ENCODE measurements around the gene CNN1. TPM values are rescaled to one million over a fixed set of nuclear protein-coding genes. Genes with fewer than 3 reads are reported as not detected.
A peak's percentile ranks its signal among the peaks of the same experiment; 100 is the strongest.

CNN1 gene
- total and polyA plus RNA-seq, 2 of the 13 experiments (the other 11 are each of a cell fraction or from before 2014, with no cell fraction given), result 0.70 to 1.1 TPM

DNA sequence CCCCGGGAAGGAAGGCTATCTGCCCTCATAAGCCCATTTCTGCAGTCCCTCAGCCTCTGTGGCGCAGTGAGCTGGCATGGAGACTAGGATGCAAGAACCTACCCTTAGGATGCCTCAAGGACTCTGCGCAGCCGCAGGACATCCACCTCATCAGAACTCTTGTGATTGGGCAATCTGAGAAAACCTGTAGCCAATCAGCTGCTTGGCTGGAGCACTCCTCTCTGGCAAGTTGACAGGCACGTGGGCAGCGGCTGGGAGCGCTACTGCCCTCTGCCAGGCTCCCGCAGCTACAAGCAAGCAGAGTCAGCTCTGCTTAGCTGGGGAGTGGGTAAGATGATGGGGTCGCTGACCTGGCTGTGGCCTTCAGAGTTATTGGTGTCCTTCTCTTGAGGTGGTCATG lies 8.2 kb upstream of the CNN1 start (continued):
- TF ChIP-seq GATAD2A (CRISPR knock-in tag; IDR thresholded peaks at IDR 0.05) (peak; percentile 63), ZNF564 (CRISPR knock-in tag; IDR thresholded peaks at IDR 0.05) (no peak), U2AF2 (IDR thresholded peaks at IDR 0.05; ENCODE audit: low read depth, low read length) (no peak), PITX1 (CRISPR knock-in tag; IDR thresholded peaks at IDR 0.05) (peak; percentile 21; the same call in 1 of the 2 replicates), RARA (CRISPR knock-in tag; IDR thresholded peaks at IDR 0.05) (peak; percentile 32; the same call in 1 of the 2 replicates), ZNF484 (CRISPR knock-in tag; IDR thresholded peaks at IDR 0.05; ENCODE audit: borderline replicate concordance, low read depth) (no peak), NKX3-1 (CRISPR knock-in tag; IDR thresholded peaks at IDR 0.05) (no peak), ISL2 (CRISPR knock-in tag; IDR thresholded peaks at IDR 0.05) (peak; percentile 29; the same call in 1 of the 2 replicates), SAP130 (CRISPR knock-in tag; IDR thresholded peaks at IDR 0.05; ENCODE audit: low read depth) (peak; percentile 99), ZBTB38 (CRISPR knock-in tag; IDR thresholded peaks at IDR 0.05) (peak; percentile 47; the same call in 1 of the 2 replicates), ZNF143 (CRISPR knock-in tag; IDR thresholded peaks at IDR 0.05) (0 out of 2 replicates have a peak, but pooled peaks have one; percentile 28)
- TF ChIP-seq, protein P1, sequence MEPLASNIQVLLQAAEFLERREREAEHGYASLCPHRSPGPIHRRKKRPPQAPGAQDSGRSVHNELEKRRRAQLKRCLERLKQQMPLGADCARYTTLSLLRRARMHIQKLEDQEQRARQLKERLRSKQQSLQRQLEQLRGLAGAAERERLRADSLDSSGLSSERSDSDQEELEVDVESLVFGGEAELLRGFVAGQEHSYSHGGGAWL (CRISPR knock-in tag; IDR thresholded peaks at IDR 0.05), result peak; percentile 94; the same call in 1 of the 2 replicates
- TF ChIP-seq, protein P2, sequence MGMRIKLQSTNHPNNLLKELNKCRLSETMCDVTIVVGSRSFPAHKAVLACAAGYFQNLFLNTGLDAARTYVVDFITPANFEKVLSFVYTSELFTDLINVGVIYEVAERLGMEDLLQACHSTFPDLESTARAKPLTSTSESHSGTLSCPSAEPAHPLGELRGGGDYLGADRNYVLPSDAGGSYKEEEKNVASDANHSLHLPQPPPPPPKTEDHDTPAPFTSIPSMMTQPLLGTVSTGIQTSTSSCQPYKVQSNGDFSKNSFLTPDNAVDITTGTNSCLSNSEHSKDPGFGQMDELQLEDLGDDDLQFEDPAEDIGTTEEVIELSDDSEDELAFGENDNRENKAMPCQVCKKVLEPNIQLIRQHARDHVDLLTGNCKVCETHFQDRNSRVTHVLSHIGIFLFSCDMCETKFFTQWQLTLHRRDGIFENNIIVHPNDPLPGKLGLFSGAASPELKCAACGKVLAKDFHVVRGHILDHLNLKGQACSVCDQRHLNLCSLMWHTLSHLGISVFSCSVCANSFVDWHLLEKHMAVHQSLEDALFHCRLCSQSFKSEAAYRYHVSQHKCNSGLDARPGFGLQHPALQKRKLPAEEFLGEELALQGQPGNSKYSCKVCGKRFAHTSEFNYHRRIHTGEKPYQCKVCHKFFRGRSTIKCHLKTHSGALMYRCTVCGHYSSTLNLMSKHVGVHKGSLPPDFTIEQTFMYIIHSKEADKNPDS (CRISPR knock-in tag; IDR thresholded peaks at IDR 0.05), result no peak
- TF ChIP-seq, protein P3, sequence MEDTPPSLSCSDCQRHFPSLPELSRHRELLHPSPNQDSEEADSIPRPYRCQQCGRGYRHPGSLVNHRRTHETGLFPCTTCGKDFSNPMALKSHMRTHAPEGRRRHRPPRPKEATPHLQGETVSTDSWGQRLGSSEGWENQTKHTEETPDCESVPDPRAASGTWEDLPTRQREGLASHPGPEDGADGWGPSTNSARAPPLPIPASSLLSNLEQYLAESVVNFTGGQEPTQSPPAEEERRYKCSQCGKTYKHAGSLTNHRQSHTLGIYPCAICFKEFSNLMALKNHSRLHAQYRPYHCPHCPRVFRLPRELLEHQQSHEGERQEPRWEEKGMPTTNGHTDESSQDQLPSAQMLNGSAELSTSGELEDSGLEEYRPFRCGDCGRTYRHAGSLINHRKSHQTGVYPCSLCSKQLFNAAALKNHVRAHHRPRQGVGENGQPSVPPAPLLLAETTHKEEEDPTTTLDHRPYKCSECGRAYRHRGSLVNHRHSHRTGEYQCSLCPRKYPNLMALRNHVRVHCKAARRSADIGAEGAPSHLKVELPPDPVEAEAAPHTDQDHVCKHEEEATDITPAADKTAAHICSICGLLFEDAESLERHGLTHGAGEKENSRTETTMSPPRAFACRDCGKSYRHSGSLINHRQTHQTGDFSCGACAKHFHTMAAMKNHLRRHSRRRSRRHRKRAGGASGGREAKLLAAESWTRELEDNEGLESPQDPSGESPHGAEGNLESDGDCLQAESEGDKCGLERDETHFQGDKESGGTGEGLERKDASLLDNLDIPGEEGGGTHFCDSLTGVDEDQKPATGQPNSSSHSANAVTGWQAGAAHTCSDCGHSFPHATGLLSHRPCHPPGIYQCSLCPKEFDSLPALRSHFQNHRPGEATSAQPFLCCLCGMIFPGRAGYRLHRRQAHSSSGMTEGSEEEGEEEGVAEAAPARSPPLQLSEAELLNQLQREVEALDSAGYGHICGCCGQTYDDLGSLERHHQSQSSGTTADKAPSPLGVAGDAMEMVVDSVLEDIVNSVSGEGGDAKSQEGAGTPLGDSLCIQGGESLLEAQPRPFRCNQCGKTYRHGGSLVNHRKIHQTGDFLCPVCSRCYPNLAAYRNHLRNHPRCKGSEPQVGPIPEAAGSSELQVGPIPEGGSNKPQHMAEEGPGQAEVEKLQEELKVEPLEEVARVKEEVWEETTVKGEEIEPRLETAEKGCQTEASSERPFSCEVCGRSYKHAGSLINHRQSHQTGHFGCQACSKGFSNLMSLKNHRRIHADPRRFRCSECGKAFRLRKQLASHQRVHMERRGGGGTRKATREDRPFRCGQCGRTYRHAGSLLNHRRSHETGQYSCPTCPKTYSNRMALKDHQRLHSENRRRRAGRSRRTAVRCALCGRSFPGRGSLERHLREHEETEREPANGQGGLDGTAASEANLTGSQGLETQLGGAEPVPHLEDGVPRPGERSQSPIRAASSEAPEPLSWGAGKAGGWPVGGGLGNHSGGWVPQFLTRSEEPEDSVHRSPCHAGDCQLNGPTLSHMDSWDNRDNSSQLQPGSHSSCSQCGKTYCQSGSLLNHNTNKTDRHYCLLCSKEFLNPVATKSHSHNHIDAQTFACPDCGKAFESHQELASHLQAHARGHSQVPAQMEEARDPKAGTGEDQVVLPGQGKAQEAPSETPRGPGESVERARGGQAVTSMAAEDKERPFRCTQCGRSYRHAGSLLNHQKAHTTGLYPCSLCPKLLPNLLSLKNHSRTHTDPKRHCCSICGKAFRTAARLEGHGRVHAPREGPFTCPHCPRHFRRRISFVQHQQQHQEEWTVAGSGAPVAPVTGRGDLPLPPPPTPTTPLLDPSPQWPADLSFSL (CRISPR knock-in tag; IDR thresholded peaks at IDR 0.05), result no peak
- TF ChIP-seq, protein P4, sequence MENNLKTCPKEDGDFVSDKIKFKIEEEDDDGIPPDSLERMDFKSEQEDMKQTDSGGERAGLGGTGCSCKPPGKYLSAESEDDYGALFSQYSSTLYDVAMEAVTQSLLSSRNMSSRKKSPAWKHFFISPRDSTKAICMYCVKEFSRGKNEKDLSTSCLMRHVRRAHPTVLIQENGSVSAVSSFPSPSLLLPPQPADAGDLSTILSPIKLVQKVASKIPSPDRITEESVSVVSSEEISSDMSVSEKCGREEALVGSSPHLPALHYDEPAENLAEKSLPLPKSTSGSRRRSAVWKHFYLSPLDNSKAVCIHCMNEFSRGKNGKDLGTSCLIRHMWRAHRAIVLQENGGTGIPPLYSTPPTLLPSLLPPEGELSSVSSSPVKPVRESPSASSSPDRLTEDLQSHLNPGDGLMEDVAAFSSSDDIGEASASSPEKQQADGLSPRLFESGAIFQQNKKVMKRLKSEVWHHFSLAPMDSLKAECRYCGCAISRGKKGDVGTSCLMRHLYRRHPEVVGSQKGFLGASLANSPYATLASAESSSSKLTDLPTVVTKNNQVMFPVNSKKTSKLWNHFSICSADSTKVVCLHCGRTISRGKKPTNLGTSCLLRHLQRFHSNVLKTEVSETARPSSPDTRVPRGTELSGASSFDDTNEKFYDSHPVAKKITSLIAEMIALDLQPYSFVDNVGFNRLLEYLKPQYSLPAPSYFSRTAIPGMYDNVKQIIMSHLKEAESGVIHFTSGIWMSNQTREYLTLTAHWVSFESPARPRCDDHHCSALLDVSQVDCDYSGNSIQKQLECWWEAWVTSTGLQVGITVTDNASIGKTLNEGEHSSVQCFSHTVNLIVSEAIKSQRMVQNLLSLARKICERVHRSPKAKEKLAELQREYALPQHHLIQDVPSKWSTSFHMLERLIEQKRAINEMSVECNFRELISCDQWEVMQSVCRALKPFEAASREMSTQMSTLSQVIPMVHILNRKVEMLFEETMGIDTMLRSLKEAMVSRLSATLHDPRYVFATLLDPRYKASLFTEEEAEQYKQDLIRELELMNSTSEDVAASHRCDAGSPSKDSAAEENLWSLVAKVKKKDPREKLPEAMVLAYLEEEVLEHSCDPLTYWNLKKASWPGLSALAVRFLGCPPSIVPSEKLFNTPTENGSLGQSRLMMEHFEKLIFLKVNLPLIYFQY (CRISPR knock-in tag; IDR thresholded peaks at IDR 0.05; ENCODE audit: borderline replicate concordance), result no peak
- TF ChIP-seq, protein P5, sequence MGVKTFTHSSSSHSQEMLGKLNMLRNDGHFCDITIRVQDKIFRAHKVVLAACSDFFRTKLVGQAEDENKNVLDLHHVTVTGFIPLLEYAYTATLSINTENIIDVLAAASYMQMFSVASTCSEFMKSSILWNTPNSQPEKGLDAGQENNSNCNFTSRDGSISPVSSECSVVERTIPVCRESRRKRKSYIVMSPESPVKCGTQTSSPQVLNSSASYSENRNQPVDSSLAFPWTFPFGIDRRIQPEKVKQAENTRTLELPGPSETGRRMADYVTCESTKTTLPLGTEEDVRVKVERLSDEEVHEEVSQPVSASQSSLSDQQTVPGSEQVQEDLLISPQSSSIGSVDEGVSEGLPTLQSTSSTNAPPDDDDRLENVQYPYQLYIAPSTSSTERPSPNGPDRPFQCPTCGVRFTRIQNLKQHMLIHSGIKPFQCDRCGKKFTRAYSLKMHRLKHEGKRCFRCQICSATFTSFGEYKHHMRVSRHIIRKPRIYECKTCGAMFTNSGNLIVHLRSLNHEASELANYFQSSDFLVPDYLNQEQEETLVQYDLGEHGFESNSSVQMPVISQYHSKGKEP (CRISPR knock-in tag; IDR thresholded peaks at IDR 0.05), result no peak

Data from HepG2 (cell line).